A204.1 (cell line): ENCODE measurements around the gene TAF8.
"Not testable (repeated sequence)": the region's sequence is repeated elsewhere in the genome, so short reads cannot be mapped to it uniquely, and the experiment has no call there.

Experiments used
- FAIRE-seq: peaks from 2 replicates; lab custom pipeline; 2012; peaks lifted over from hg19 to GRCh38; lab: Jason Lieb, UNC

TAF8 gene

GRCh38 chr6:42029062-42029685, 21.1 kb upstream of the TAF8 start:
- no peak for FAIRE-seq

DNA sequence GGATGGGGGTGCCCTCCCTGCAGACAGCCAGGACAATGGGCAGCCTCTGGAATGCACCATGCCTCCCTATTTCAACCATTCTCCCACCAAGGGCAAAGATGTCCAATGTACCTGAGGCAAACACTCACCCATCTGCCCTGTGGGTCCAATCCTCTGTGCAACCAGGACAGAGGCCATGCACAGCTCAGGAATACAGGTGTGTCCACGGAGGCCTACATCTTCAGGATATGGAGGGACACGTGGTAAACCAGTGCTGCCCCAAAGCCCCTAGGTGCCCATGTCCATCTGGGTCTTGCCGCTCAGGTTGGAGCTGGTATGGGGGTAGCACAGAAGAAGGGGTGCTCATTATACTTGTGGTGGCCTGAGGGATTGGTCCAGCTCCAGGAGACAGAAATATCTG, 20.4 kb upstream of the TAF8 start:
- FAIRE-seq = no peak

DNA sequence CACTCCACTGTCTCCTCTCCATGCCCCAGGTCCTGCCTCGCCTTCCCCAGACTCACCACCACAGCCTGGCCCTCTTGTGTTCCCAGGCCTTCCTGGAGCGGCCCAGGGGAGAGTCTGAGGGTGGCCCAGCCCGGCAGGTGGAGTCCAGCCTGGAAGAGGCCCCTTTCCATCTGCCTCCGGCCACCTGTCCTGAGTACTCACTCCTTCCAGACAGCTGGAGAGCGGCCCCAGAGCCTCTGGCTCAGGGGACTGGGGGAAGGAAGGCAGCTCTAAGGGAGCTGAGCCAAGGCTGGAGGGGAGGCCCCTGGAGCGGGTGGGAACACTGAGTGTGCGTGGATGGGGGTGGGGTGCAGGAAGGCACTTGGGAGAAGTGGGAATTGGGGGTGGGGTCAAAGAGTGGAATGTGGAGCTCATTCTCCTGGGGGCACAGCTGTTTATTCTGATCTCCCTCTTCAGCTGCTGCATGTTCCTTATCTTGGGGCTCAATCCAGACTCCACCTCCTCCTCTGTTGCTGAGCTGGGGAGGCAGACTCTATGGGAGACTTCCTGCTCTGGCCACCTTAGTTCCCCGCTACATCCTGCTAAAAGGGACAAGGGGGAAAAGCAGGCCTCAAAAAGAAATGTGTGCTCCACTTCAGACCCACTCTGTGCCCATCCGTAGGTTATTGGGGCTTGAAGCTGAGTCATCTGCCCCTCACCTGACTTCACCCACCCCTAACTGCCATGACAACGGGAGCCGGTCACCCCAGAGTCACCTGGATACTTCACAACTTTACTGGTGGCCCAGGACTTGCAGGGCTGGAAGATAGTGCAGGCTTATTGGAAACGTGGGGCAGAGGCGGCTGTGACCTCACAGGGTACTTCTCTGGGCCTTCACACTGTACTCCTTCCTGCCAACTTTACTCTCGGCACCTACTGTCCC, 19.5 kb upstream of the TAF8 start:
- no peak for FAIRE-seq

- no peak for FAIRE-seq
Measured at GRCh38 chr6:42032366-42032765, 18.0 kb upstream of the TAF8 start.

GRCh38 chr6:42037669-42038068, 12.7 kb upstream of the TAF8 start:
- not testable (repeated sequence) for FAIRE-seq

DNA sequence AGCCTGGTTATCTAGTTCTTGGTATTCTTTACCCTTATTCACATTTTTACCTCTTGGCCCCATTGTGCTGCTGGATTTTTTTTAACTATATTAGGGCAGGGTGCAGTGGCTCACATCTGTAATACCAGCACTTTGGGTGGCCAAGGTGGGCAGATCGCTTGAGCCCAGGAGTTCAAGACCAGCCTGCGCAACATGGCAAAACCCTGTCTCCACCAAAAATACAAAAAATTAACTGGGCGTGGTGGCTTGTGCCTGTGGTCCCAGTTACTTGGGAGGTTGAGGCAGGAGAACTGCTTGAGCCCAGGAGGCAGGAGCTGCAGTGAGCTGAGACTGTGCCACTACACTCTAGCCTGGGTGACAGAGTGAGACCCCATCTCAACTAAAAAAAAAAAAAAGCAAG, 12.2 kb upstream of the TAF8 start:
- no peak for FAIRE-seq

- FAIRE-seq = no peak
Measured at GRCh38 chr6:42038811-42039408, 11.4 kb upstream of the TAF8 start.

DNA sequence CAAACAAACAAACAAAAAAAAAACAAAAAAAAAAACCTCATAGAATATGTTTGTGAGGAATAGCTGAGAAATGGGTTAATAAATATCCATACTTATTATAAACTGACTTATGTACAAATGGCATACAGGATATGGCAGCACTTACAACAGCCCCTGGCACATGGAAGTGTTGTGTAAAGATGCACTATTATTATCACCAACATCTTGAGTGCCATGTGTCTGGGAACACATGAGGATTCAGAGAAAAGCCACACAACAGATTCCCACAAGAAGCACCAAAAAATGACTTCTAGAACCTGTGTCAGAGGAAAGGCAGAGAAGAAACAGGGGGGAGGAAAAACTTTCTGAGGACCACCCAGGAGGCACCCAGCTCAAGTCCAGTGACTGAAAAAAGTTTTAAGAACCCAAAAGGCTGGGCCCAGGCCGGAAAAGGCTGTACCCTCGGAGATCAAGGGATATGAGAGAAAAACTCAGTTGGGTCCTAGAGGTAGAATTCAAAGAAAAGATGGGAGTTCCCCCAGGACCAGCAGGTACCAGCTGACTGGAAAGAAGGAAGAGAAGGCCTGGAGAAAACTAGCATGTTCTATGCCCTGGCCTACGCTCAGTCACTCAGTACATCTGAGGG, 9.4 kb upstream of the TAF8 start:
- no peak for FAIRE-seq

GRCh38 chr6:42041481-42042053, 8.8 kb upstream of the TAF8 start:
- FAIRE-seq = no peak

GRCh38 chr6:42042108-42042507, 8.2 kb upstream of the TAF8 start:
- no peak for FAIRE-seq

GRCh38 chr6:42043787-42044475, 6.4 kb upstream of the TAF8 start:
- FAIRE-seq = no peak

- FAIRE-seq = no peak
Measured at GRCh38 chr6:42045538-42046460, 4.5 kb upstream of the TAF8 start.

- FAIRE-seq = no peak
Measured at GRCh38 chr6:42046464-42047212, 3.7 kb upstream of the TAF8 start.

- FAIRE-seq = no peak
Measured at GRCh38 chr6:42047213-42047590, 3.1 kb upstream of the TAF8 start.

DNA sequence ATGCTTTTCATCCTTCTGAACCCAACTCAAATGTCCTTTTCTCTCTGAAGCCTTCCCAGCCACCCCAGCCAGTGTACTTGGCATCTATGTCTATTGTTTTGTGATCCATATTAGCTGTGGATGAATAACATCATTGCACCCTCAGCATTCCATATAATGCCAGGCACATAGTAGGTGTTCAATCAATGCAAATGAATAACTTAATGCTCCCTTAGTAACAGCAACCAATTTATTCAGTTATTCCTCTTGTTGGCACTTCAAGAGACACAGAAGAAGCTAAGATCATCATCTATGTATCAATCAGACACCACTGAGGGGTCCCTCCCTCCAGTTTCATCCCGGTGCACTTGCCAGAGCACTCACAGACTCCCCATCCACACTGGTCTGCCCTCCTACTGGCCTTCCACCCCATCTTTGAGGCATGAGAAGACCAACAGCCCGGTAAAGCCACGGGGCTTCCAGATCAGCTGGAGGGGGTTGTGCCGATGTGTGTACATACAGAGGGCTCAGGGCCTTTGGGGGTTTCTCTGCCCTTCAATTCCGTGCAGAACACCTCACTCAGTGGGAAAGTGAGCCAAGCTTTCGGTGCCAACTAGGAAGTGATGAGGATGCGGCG, 2.4 kb upstream of the TAF8 start:
- no peak for FAIRE-seq

GRCh38 chr6:42049116-42049809, 1.1 kb upstream of the TAF8 start:
- no peak for FAIRE-seq

- no peak for FAIRE-seq
Measured at GRCh38 chr6:42049948-42050296, 402 bp upstream of the TAF8 start.

GRCh38 chr6:42051268-42051653, 937 bp downstream of the TAF8 start:
- FAIRE-seq = no peak

- FAIRE-seq = no peak
Measured at GRCh38 chr6:42053601-42054000, 3.3 kb downstream of the TAF8 start.
